22Rv1 (cell line): Measurements from ENCODE around the gene ACAN.

Experiments used
- H3K27ac ChIP-seq: fragments of 450-650 bp; 2 replicates; pipeline ENCODE4 v1.5.1; 2017
- ZFX ChIP-seq: fragments of 450-650 bp; IDR thresholded peaks from 2 replicates; pipeline ENCODE4 v1.6.1; 2017; ENCODE audit warnings: antibody characterized with exemption, borderline replicate concordance
- TF ChIP-seq, protein P1 (sequence below): fragments of 450-650 bp; IDR thresholded peaks from 2 replicates; pipeline ENCODE4 v1.5.1; 2017; ENCODE audit warnings: mild to moderate bottlenecking

ACAN gene

DNA sequence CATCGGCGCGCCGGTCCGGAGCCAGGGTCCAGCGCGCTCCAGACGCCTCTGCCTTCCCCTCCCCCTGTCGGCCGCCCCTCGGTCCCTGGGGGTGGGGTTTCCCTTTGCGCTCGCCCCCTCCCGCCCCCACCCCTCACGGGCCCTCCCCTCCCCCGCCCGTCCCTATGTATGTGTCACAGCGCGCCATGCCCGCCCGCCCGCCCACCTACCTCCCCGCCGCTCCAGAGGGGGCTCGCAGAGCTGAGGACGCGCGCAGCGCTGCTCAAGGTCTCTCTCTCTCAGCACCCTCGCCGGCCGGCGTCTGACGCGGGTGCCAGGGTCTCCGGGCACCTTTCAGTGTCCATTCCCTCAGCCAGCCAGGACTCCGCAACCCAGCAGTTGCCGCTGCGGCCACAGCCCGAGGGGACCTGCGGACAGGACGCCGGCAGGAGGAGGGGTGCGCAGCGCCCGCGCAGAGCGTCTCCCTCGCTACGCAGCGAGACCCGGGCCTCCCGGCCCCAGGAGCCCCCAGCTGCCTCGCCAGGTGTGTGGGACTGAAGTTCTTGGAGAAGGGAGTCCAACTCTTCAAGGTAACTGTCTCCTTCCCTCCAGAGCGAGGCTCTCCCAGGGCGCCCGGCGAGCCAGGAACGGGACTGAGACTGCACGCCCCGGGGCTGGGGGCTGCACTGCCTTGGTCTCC lies at the start of gene ACAN:
TSS of gene ACAN (plus strand) at position 196 of the 679 bp plus-strand sequence. CDS start 32,771 bp downstream, outside the sequence.
- no peak for TF ChIP-seq ZFX
- TF ChIP-seq, protein P1, sequence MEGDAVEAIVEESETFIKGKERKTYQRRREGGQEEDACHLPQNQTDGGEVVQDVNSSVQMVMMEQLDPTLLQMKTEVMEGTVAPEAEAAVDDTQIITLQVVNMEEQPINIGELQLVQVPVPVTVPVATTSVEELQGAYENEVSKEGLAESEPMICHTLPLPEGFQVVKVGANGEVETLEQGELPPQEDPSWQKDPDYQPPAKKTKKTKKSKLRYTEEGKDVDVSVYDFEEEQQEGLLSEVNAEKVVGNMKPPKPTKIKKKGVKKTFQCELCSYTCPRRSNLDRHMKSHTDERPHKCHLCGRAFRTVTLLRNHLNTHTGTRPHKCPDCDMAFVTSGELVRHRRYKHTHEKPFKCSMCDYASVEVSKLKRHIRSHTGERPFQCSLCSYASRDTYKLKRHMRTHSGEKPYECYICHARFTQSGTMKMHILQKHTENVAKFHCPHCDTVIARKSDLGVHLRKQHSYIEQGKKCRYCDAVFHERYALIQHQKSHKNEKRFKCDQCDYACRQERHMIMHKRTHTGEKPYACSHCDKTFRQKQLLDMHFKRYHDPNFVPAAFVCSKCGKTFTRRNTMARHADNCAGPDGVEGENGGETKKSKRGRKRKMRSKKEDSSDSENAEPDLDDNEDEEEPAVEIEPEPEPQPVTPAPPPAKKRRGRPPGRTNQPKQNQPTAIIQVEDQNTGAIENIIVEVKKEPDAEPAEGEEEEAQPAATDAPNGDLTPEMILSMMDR = no peak

DNA sequence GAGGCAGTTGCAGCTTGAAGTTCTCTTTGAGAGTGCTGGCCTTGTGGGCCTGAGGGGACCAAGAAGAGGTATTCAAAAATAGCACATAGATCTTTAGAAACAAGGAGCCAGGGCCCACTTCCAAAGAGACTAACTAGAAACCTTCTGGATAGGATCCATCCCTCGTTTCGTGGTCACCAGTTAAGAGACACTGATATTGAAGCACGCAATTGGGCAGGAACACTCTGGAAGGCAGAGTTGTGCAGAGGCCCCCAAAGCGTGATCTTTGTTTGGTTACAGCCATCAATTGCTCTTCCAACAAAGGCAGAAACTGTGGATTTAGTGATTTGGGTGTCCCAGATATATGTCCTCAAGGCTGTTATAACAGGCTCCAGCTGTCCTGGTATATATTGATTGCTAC lies 46.7 kb upstream of the ACAN start:
- TF ChIP-seq, protein P1 = no peak
- TF ChIP-seq ZFX = no peak
- H3K27ac ChIP-seq = no peak overlapping the region

More for the DNA sequence above, at the start of gene ACAN:
- H3K27ac ChIP-seq = no peak within 1 kb of the TSS

DNA sequence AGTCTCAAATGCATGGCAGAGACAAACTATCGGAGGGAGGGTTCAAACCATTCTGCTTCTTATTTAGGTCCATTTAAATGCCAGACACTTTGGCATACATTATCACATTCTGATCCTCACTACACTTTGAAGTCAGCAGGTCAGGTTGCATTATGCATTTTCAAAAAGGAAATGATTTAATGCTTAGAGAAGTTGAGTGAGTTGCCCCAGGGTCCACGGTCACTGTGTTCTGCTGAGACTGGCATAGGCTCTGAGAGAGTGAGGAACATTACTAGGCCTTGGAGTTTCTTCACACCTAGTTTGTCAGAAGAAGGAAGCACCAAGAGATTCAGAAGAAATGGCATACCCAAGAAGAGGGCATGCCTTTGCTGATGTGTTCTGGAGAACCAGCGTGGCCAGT lies 46.3 kb upstream of the ACAN start:
- TF ChIP-seq, protein P1 = no peak
- TF ChIP-seq ZFX = no peak

DNA sequence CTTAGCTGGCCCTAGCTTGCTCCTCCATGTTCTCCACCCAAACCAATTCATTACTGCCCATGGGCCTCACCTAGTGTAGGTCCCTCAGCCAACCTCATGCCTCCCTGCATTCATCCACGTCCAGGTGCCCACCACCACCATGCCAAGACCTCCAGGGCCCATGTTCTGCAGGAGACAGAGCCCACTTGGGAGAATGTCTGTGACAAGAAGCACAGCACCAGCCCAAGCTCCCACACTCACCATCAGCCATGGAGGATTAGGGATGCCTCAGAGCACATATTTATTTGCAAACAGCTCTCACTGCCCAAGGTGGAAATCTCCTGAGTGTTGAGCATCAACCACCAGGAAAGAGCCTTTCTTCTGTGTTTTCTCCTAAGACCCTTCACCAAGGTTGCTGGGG lies 43.4 kb upstream of the ACAN start:
- no peak for TF ChIP-seq ZFX
- TF ChIP-seq, protein P1 = no peak

More for the DNA sequence above, 46.3 kb upstream of the ACAN start:
- H3K27ac ChIP-seq = no peak overlapping the region

DNA sequence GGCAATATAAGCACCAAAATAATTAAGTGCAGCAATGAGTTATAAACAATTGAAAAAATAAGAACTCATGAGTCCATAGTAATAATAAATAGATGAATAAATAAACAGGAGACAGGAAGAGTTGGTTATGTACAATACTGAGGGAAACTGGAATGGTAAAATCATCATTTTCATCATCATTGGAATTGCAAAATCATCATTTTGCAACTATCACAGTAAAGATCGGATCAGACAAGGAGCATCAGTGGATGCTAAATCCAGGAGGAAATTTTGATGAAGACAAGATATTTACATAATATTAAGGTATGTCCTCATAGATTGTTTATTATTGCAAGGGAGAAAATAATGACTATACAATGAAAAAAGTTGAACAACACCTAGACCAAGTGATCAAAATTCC lies 38.8 kb upstream of the ACAN start:
- no peak overlapping the region for H3K27ac ChIP-seq
- no peak for TF ChIP-seq ZFX
- TF ChIP-seq, protein P1 = no peak

More for the DNA sequence above, 43.4 kb upstream of the ACAN start:
- H3K27ac ChIP-seq = no peak overlapping the region

DNA sequence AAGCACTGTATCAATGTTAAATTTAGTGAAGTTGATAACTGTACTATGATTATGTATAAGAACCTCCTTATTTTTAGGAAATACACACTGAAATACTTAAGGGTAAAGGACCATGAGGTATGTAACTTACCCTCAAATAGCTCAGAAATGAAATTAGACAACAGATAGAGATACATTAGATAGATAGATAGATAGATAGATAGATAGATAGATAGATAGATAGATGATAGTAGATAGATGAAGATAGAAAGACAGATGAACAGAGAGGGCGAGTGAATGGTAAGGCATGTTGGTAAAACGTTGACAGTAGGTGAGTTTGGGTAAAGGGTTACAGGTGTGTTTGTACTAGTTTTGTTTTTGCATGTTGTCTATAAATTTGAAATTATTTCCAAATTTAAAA lies 38.0 kb upstream of the ACAN start:
- no peak for TF ChIP-seq ZFX
- TF ChIP-seq, protein P1 = no peak
- no peak overlapping the region for H3K27ac ChIP-seq

DNA sequence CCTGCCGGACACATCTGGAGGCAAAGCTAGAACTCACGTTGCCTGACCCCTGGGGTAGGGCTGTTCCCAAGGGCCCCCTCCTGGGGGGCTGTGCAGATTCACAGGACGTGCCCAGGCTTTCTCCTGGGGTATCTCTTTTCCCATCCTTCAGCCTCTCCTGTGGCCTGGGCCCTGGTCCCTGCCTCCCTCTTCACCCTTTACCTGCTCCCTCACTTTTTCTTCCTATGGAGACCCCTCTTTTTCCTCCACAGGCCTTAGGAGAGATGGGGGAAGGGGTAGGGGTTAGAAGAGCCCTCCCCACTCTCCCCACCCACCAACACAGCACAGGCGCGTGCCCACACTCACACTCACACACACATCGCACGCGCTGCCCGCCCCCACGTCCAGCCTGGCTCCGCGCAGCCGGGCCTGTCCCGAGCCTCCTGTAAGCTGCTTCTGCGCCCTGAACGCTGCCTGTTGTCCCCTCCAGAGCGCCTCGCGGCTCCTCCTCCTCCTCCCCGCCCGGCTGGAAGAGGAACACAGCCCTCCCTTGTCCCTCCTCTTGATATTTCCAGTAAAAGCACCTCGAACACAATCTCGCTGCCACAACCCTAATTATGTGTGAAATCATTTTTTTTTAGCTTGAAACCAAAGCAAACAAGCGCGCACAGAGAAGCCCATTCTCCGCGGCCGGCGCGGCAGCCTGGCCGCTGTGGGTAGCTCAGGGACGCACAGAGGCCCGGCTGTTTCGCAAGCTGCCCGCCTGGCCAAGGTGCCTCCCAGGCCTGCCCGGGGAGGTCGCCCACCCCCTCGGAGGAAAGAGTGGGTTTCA lies 33.9 kb upstream of the ACAN start:
- TF ChIP-seq, protein P1 = no peak
- TF ChIP-seq ZFX = no peak
- no peak overlapping the region for H3K27ac ChIP-seq
